Bronchial epithelial cell (primary cell): ENCODE measurements around the gene METTL25B. TPM values are rescaled to one million over a fixed set of nuclear protein-coding genes. Genes with fewer than 3 reads are reported as not detected.
"Not testable (repeated sequence)": the region's sequence is repeated elsewhere in the genome, so short reads cannot be mapped to it uniquely, and the experiment has no call there.

ENCODE experiments used
- DNase-seq: peaks from one replicate; pipeline ENCODE4 v3.0.0-alpha.2; 2010; ENCODE audit warnings: low read depth
- FAIRE-seq: peaks from 2 replicates; lab custom pipeline; 2011; peaks lifted over from hg19 to GRCh38; lab: Jason Lieb, UNC
- H3K27me3 ChIP-seq: 2 replicates; pipeline ENCODE4 v1.5.1; 2011; ENCODE audit warnings: low read length; ENCODE audit not compliant: control insufficient read depth, insufficient read depth
- H3K36me3 ChIP-seq: 2 replicates; pipeline ENCODE4 v1.5.1; 2011; ENCODE audit warnings: low read length; ENCODE audit not compliant: control insufficient read depth, insufficient read depth
- H3K4me3 ChIP-seq: 2 replicates; pipeline ENCODE4 v1.5.1; 2011; ENCODE audit warnings: mild to moderate bottlenecking, low read depth, low read length, control low read depth
- CTCF ChIP-seq: IDR thresholded peaks from 2 replicates; pipeline ENCODE4 v1.5.1; 2011; ENCODE audit warnings: mild to moderate bottlenecking, moderate library complexity, low read length, control low read depth, inconsistent platforms; ENCODE audit not compliant: insufficient read depth, severe bottlenecking
- total RNA-seq: library from RNA; depleted of rRNA; stranded (reverse); fragments of >200 nt; gene quantifications from 2 replicates; pipeline ENCODE4 v1.2.1, GENCODE V29; 2014

Gene METTL25B
- total RNA-seq, 1 donor from 2014 or later = 14.7 TPM

- no peak for FAIRE-seq
- no peaks in the 10 kb centered on the region for H3K27me3 ChIP-seq
- peak; percentile 26 for DNase-seq
- H3K36me3 ChIP-seq = no peaks in the 10 kb centered on the region
- TF ChIP-seq CTCF = no peak
- H3K4me3 ChIP-seq = no peak overlapping the region
Measured at GRCh38 chr1:156752843-156753482, 24.7 kb downstream of the METTL25B start.

- DNase-seq (no peak), FAIRE-seq (no peak)
- Histone ChIP-seq H3K27me3 (no peaks in the 10 kb centered on the region), H3K4me3 (no peak overlapping the region), H3K36me3 (no peaks in the 10 kb centered on the region)
- TF ChIP-seq CTCF = no peak
Measured at GRCh38 chr1:156754219-156754618, 25.9 kb downstream of the METTL25B start.

- no peak for TF ChIP-seq CTCF
- Histone ChIP-seq H3K36me3 (no peaks in the 10 kb centered on the region), H3K4me3 (no peak overlapping the region), H3K27me3 (no peaks in the 10 kb centered on the region)
- no peak for FAIRE-seq
- DNase-seq = no peak
Measured at GRCh38 chr1:156755527-156755950, 27.3 kb downstream of the METTL25B start.

GRCh38 chr1:156756355-156756754, 28.1 kb downstream of the METTL25B start:
- DNase-seq (no peak), FAIRE-seq (no peak)
- TF ChIP-seq CTCF = no peak
- H3K36me3 ChIP-seq = no peaks in the 10 kb centered on the region
- H3K4me3 ChIP-seq = no peak overlapping the region
- no peaks in the 10 kb centered on the region for H3K27me3 ChIP-seq

- H3K4me3 ChIP-seq, H3K36me3 ChIP-seq, DNase-seq, FAIRE-seq, H3K27me3 ChIP-seq: not testable (repeated sequence)
Measured at GRCh38 chr1:156757572-156758253, 29.4 kb downstream of the METTL25B start.

- H3K27me3 ChIP-seq = no peaks in the 10 kb centered on the region
- H3K36me3 ChIP-seq = no peaks in the 10 kb centered on the region
- no peak for TF ChIP-seq CTCF
- no peak overlapping the region for H3K4me3 ChIP-seq
- DNase-seq (no peak), FAIRE-seq (no peak)
Measured at GRCh38 chr1:156760092-156760795, 32.0 kb downstream of the METTL25B start.
